HG03439 (cell line): ENCODE data around the gene MLLT10.
"Not testable (repeated sequence)": the region's sequence is repeated elsewhere in the genome, so short reads cannot be mapped to it uniquely, and the experiment has no call there.

Source experiments
- ATAC-seq: cut with Tn5 transposase; IDR thresholded peaks from one replicate; pipeline ENCODE4 v1.9.1; 2021; ENCODE audit warnings: mild to moderate bottlenecking, moderate library complexity; ENCODE audit not compliant: unreplicated experiment

The MLLT10 gene

DNA sequence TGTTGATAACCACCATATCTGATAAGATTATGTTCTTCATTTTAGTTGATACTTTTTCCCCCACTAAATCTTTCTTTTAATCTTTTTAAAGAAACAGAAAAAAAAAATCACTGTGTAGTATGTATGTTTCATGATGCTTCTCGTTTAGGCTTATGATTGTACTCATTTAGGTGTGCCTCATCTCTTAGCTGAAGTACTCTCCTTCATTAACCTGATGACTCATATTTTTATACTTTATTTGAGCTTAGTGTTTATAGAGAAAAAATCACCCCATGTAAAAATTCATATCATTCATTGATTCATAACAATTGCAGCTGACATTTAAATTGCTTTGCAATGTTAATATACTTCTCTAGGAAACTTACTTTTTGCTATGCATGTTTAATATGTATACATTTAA is 158.9 kb downstream of the MLLT10 start:
- no peak for ATAC-seq

- ATAC-seq: no peak
These were observed 159.4 kb downstream of the MLLT10 start for GRCh38 chr10:21693418-21693817.

- ATAC-seq: no peak
These were observed 160.6 kb downstream of the MLLT10 start for GRCh38 chr10:21694631-21695030.

GRCh38 chr10:21696302-21696701 is 162.3 kb downstream of the MLLT10 start:
- no peak for ATAC-seq

DNA sequence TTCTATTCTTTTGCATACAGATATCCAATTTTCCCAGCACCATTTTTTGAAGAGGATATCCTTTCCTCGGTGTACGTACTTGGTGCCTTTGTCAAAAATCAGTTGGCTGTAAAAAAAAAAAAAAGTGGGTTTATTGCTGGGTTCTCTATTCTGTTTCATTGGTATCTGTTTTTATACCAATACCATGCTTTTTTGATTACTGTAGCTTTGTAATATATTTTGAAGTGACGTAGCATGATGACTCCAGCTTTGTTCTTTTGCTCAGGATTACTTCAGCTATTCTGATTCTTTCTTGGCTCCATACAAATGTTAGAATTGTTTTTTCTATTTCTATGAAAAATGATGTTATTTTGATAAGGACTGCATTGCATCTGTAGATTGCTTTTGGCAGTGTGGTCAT is 165.5 kb downstream of the MLLT10 start:
- ATAC-seq: no peak

DNA sequence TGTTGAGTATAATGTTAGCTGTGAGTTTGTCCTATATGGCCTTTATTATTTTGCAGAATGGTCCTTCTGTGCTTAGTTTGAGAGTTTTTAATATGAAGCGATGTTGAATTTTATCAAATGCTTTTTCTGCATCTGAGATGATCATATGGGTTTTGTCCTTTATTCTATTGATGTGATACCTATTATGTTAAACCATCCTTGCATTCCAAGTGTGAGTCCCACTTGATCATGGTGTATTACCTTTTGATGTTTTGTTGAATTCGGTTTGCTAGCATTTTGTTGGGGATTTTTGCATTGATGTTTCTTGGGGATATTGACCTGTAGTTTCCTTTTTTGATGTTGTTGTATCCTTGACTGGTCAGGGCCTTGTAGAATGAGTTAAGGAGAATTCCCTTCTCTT is 166.4 kb downstream of the MLLT10 start:
- no peak for ATAC-seq

- peak; percentile 59 for ATAC-seq
These were observed 168.6 kb downstream of the MLLT10 start for GRCh38 chr10:21702633-21703111.

DNA sequence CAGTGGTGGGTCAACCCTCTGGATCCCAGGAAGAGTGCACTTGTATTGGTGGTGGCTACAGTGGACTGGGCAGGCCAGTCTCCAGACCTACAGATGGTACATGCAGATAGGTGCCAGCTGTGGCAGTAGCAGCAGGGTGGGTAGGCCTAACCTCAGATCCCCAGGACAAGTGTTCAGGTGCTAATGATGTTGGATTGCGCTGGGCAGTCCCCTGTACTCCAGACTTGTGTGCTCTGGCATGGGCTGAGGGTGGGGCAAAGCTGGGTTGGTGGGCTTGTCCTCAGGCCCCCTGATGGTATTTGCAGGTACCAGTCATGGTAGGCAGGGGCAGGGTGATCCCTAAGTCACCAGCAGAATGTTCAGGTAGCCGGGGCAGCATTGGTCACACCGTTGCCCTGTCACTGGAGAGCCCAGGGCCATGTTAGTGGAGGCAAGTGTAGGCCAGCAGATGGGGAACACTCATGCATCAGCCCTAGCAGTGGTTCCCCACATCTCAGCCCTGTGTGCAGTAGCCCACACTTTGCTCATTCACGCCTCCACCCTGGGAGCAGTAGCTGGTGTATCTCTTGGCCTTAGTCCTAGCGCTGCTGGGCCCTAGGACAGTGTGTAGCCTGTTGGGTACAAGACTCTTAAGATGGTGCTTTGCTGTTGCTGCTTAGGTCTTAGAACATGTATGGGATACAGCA is 171.3 kb downstream of the MLLT10 start:
- no peak for ATAC-seq

GRCh38 chr10:21705828-21706176 is 171.8 kb downstream of the MLLT10 start:
- ATAC-seq: no peak

- ATAC-seq: no peak
These were observed 173.5 kb downstream of the MLLT10 start for GRCh38 chr10:21707498-21707897.

GRCh38 chr10:21712975-21713374 is 178.9 kb downstream of the MLLT10 start:
- no peak for ATAC-seq

GRCh38 chr10:21715531-21716195 is 181.6 kb downstream of the MLLT10 start:
- ATAC-seq: no peak

DNA sequence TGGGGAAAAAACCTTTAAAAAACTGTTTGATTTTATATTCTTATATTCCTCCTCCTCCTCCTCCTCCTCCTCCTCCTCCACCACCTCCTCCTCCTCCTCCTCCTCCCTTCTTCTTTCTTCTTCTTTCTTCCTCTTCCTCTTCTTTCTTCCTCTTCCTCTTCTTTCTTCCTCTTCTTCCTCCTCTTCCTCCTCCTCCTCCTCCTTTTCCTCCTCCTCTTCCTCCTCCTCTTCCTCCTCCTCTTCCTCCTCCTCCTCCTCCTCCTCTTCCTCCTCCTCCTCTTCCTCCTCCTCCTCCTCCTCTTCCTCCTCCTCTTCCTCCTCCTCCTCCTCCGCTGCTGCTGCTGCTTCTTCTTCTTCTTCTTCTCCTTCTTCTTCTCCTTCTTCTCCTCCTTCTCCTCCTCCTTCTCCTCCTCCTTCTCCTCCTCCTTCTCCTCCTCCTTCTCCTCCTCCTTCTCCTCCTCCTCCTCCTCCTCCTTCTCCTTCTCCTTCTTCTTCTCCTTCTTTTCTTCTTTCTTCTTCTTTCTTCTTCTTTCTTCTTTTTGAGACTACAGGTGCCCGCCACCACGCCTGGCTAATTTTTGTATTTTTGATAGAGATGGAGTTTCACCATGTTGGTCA is 183.5 kb downstream of the MLLT10 start:
- ATAC-seq: not testable (repeated sequence)

- no peak for ATAC-seq
These were observed 185.5 kb downstream of the MLLT10 start for GRCh38 chr10:21719502-21719901.

- ATAC-seq: no peak
These were observed 186.1 kb downstream of the MLLT10 start for GRCh38 chr10:21720090-21720489.

DNA sequence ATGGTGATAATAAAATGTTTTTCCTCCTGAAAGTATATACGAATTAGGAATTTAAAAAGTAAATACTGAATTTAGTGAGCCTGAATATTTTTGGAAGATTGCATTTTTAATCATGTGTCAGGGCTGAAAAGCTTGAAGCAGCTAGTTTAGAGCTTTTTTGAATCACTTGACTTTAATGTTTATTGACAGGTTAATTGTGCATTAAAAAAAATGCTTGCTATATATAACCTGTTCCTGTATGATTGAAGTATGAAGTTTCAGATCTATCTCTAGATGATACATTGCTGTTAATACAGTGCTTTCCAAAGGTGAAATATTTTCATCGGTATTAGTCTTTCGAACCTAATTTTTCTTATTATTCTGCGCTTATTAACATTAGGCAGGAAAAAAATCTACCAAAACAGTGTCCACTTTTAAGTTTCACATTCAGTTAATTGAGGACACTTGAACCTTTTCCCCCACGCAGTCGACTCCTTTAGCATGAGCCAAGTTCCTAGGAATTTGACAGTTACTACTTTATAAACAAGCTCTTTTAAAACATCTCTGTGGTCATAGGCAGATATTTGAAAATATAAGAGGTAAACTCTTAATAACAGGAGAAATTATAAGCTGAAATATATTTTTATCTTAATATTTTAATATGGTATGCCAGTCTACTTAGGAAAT is 187.1 kb downstream of the MLLT10 start:
- ATAC-seq: no peak

DNA sequence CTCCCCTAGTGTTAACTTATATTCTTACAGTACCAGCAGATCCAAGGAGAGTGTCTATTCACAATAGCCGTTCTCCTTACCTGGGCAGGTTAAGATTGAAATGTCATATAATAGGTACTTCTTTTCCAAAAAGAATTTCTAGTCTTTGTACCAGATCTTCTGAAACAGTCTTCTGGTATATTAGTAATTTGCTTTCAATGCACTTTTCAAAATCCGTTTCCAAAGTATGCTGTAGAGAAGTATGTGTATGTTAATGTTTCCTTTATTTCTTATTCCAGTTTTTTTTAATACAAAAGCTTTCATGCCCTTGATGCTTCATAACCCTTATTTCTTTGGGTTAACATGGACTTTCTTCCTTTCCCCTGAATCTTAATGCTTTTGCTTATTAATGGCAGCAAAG is 188.2 kb downstream of the MLLT10 start:
- ATAC-seq: no peak

DNA sequence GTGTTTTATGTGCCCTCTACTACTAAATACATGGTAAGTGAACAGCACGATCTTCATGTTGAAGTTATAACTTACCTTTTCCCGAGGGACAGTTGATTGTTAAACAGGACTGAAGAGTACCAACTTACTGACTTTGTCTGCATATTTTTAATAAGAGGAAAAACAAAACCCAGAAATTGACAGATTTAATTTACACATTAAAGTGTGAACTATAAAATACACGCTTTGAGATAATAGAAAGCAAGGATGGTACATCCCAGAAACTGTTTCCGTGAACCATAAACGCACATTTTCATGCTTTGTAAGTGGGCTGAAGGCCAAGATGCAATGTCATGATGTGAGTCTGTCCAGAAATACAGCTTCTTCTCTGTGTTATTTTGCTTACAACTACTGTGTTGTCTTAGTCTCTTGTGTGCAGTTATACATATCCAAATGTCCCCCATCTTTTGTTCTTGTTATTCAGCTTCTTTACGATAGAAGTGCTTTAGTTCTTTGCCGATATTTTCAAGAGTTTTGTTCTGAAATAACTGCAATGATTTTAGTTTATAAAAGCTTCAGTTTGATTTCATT is 190.1 kb downstream of the MLLT10 start:
- ATAC-seq: no peak

DNA sequence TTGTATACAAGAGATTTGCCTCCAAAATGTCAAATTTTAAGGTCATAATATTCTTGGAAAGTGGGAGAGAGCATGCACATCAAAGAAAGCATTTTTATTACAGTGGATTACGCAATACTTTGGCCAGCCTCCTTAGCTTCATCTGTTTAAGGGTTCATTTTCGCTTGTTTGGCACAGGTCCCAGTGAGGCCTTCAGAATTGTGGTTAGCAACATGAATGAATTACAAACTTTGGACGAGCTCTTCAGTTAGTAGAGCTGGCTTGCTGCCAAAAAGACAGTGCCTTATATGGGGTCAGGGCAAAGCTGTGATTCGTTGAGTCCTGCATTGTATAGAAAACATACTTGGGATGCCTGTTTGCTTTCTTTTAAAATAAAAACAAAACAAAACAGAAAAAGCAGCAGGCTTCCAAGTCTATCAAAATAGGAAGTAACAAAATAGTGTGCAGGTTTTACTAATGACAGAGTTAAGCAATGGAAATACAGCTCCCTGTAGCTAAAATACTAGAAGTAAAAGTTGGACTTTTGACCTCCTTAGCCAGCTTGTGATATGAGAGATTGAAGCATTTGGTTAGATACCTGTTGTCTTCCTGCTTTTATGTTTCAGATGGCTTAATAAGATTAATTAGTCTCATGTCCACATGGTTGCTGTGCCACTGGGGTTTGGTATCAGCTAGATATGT is 190.8 kb downstream of the MLLT10 start:
- peak; percentile 61 for ATAC-seq

- ATAC-seq: no peak
These were observed 192.7 kb downstream of the MLLT10 start for GRCh38 chr10:21726601-21727225.
